Measurements from ENCODE around the gene DYNLT4. TPM values are rescaled to one million over a fixed set of nuclear protein-coding genes. Genes with fewer than 3 reads are reported as not detected.

Gene DYNLT4
- total and polyA plus RNA-seq, 12 donors = 0.51 to 2.0 (median 0.71) TPM; not detected in 2

DNA sequence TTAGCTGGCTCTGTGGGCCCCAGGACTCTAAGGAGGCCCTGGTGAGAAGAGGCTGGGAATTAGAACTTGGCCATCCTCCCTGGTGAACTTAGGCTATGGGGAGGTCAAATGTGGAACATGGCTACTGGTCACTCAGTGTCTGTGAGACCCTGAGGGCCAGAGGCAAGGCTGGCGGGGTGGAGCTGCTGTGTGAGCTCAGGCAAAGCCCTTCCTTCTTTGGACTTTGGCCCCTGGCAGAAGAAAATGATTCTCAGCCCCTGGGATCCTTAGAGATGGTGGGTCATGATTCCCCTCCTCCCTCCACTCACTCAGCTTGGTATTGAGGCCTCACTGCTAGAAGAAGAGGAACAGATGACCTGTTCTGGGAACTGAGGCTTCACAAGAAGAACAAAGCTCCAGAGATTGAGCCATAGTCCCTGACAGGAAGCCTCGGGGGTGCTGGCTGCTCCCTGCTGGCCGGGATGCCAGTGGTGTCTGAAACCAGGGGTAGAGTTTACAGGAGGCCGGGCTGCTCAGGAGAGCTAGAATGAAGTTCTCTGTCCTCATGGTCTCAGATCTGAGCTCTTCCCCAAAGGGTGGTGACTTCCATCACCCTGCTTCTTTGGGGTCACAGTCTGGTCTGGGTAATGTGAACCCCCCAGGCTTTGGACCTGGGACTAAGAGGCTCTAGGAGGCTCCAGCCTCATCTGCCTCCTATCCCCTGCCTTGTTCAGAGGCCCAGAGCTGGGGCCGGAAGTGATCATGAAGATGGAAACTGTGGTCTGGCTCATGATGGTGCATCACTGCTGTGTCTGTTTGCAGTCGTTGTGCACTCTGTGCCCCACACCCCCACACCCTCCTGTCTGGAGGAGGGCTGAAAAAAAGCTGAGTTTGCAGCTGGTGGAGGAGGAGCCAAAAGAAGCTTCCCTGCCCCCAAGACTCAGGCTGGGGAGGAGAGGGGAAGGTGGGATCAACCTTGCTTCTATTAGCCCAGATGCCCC lies 2.1 kb upstream of the DYNLT4 start:
- H3K4me1 ChIP-seq = peaks cover 50 to 95% (median 88%) of the 10 kb centered on the region in 9 donors
- H3K36me3 ChIP-seq = peaks cover 0 to 37% (median 15%) of the 10 kb centered on the region in 9 donors
- H3K27ac ChIP-seq = peak overlapping the region; percentile 92 to 100 (median 99)
- TF ChIP-seq, protein P1, sequence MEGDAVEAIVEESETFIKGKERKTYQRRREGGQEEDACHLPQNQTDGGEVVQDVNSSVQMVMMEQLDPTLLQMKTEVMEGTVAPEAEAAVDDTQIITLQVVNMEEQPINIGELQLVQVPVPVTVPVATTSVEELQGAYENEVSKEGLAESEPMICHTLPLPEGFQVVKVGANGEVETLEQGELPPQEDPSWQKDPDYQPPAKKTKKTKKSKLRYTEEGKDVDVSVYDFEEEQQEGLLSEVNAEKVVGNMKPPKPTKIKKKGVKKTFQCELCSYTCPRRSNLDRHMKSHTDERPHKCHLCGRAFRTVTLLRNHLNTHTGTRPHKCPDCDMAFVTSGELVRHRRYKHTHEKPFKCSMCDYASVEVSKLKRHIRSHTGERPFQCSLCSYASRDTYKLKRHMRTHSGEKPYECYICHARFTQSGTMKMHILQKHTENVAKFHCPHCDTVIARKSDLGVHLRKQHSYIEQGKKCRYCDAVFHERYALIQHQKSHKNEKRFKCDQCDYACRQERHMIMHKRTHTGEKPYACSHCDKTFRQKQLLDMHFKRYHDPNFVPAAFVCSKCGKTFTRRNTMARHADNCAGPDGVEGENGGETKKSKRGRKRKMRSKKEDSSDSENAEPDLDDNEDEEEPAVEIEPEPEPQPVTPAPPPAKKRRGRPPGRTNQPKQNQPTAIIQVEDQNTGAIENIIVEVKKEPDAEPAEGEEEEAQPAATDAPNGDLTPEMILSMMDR (IDR thresholded peaks at IDR 0.05) = peak in 3 of 9 donors; percentile 20 to 32 (median 26)
- no peak for ATAC-seq
- no peaks in the 10 kb centered on the region for H3K27me3 ChIP-seq
- WGBS, 2 donors = 38 to 49% methylated on average over 6 of the region's 6 CpGs
- intact Hi-C loops (cut with DNase I) = no loop called here
- peak overlapping the region in 9 of 10 donors; percentile 12 to 56 (median 47) for H3K4me3 ChIP-seq
- no peaks in the 10 kb centered on the region for H3K9me3 ChIP-seq
- peak; percentile 55 to 60 for DNase-seq

DNA sequence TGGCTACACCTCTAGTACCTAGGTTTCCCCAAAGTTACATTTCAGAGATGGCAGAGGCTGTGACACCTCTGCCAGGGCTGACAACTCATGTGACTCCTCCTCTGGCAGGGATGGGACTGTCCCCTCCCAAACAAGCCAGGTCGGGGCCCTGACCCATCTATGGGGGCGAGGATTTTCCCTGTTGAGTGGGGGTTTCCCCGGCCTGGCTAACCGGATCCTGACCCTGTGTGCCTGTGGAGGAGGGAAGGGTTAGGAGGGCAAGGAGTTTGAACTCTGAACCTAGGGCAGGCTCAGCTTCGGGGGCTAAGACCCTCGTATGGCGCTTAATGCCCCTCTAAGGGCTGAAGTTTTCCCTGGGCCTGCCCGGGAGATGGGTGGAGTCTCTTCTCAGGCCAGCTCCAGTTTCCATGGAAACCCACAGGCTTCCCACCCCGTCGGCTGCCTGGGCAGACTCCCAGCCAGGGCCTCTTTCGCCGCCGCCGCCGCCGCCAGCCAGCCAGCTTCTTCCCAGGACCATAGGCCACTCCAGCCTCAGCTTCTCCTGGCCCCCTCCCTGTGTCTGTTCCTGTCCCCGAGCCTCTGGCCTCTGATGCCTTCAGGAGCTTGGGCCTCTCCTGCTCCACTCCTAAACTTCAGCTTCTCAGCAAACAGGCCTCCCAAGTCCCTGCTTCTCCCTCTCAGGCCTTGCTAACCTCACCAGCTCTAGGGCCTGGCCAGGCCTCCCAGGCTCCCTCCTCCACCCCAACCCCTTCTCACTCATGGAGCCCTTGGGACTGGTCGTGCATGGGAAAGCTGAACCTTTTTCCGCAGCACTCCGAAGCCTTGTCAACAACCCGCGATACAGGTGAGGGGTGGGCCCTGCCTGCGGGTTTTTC lies 1.1 kb upstream of the DYNLT4 start, which contains the start of gene BTBD19:
TSS of gene BTBD19 (plus strand) at position 461 of the 875 bp plus-strand sequence. CDS start at position 759, 298 bp downstream.
- 31 to 48% methylated on average over 23 of the region's 23 CpGs for WGBS, 2 donors
- no peaks in the 10 kb centered on the region for H3K9me3 ChIP-seq
- H3K27me3 ChIP-seq = no peaks in the 10 kb centered on the region
- H3K36me3 ChIP-seq = peaks cover 0 to 40% (median 22%) of the 10 kb centered on the region in 9 donors
- peak within 1 kb of the TSS; percentile 92 to 100 (median 99) for H3K27ac ChIP-seq
- peak; percentile 45 to 81 (median 66) for ATAC-seq
- peaks cover 50 to 95% (median 90%) of the 10 kb centered on the region in 9 donors for H3K4me1 ChIP-seq
- TF ChIP-seq, protein P1 (IDR thresholded peaks at IDR 0.05) = no peak
- peak within 1 kb of the TSS in 9 of 10 donors; percentile 12 to 56 (median 47) for H3K4me3 ChIP-seq
- peak; percentile 86 to 89 for DNase-seq
- intact Hi-C loops (cut with DNase I) = no loop called here

DNA sequence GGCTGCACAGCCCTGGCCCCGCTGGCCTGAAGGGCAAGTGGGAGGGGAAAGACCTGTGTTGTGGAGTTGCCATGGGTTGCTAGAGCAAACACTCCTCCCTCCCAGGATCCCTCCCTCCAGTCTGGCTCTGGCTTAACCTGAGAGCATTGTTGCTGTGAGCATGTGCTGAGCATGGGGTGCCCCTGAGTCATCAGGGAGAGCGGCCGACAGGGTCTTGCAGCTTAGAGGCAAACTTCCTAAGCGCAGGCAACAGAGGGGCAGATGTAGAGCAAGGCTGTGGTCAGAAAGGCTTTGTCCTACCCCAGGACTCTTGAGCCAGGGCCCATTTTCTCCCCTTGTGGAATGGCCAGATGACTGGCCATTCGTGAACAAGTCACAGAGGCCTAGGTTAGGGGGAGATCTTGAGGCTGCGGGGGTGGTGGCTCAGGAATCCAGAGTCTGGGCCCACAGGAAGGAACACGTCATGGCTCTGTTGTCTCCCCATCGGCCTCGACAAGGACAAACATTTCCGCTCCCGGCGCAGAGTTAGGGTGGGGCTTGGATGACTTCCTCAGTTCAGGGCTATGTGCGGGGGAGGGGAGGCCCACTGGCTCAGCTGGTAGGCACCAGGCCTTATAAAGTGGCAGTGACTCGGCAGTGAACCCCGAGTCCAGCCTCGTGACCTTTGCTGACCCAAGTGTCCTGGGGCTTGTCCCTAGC lies 362 bp upstream of the DYNLT4 start:
- peak; percentile 81 to 90 (median 87) for ATAC-seq
- WGBS, 2 donors = 8 to 14% methylated on average over 16 of the region's 16 CpGs
- peaks cover 56 to 98% (median 92%) of the 10 kb centered on the region in 9 donors for H3K4me1 ChIP-seq
- no peaks in the 10 kb centered on the region for H3K9me3 ChIP-seq
- no peaks in the 10 kb centered on the region for H3K27me3 ChIP-seq
- H3K36me3 ChIP-seq = peaks cover 0 to 44% (median 23%) of the 10 kb centered on the region in 9 donors
- TF ChIP-seq, protein P1 (IDR thresholded peaks at IDR 0.05) = no peak
- H3K4me3 ChIP-seq = peak overlapping the region in 8 of 10 donors; percentile 2 to 56 (median 48)
- peak overlapping the region; percentile 92 to 100 (median 99) for H3K27ac ChIP-seq
- peak; percentile 95 to 99 for DNase-seq
- intact Hi-C loops (cut with DNase I) = no loop called here

Measured in heart right ventricle (tissue), 16 donors.